ENCODE results near the gene DKK2.

- TF ChIP-seq, protein P1, sequence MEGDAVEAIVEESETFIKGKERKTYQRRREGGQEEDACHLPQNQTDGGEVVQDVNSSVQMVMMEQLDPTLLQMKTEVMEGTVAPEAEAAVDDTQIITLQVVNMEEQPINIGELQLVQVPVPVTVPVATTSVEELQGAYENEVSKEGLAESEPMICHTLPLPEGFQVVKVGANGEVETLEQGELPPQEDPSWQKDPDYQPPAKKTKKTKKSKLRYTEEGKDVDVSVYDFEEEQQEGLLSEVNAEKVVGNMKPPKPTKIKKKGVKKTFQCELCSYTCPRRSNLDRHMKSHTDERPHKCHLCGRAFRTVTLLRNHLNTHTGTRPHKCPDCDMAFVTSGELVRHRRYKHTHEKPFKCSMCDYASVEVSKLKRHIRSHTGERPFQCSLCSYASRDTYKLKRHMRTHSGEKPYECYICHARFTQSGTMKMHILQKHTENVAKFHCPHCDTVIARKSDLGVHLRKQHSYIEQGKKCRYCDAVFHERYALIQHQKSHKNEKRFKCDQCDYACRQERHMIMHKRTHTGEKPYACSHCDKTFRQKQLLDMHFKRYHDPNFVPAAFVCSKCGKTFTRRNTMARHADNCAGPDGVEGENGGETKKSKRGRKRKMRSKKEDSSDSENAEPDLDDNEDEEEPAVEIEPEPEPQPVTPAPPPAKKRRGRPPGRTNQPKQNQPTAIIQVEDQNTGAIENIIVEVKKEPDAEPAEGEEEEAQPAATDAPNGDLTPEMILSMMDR (IDR thresholded peaks at IDR 0.05): no peak
- no peak for TF ChIP-seq POLR2AphosphoS5 (IDR thresholded peaks at IDR 0.05)
- no peak for TF ChIP-seq POLR2A (IDR thresholded peaks at IDR 0.05)
Observed at GRCh38 chr4:107072836-107073736, 37.0 kb upstream of the DKK2 start.
